Caco-2 (cell line): Measurements from ENCODE around the gene UGP2. TPM values are rescaled to one million over a fixed set of nuclear protein-coding genes. Genes with fewer than 3 reads are reported as not detected.

Experiments
- BruUV-seq: library from RNA; stranded (reverse); fragments of 400-500 nt; replicated peaks from 2 replicates; lab custom pipeline; 2021; lab: Mats Ljungman, UMichigan
- CTCF ChIA-PET: fragments of 300-600 bp; sonication (Branson Sonifier 250); formaldehyde crosslinking; loops from one replicate; lab custom pipeline; 2022; ENCODE audit warnings: antibody characterized with exemption; lab: Charles Lee
- POLR2A ChIA-PET: fragments of 300-600 bp; sonication (Branson Sonifier 250); formaldehyde crosslinking; loops from one replicate; lab custom pipeline; 2022; ENCODE audit warnings: antibody characterized with exemption; lab: Charles Lee
- DNase-seq, 2 experiments: peaks; one replicate each; pipeline versions ENCODE4 v3.0.0 to v3.0.0-alpha.2; 2020 to 2022
- H3K27me3 ChIP-seq: replicated peaks from 2 replicates; pipeline ENCODE4 v1.6.0; 2011; ENCODE audit warnings: low read length; ENCODE audit not compliant: control insufficient read depth, insufficient read depth
- H3K36me3 ChIP-seq: 2 replicates; pipeline ENCODE4 v1.5.1; 2011; ENCODE audit warnings: low read length; ENCODE audit not compliant: control insufficient read depth, insufficient read depth
- H3K4me1 ChIP-seq: fragments of 250-450 bp; sonication (Bioruptor Pico); 2 replicates; pipeline ENCODE4 v1.5.1; 2020; ENCODE audit warnings: mild to moderate bottlenecking
- H3K4me3 ChIP-seq: 2 replicates; pipeline ENCODE4 v1.5.1; 2011; ENCODE audit warnings: low read depth, mild to moderate bottlenecking, control low read depth, low read length
- H3K9me3 ChIP-seq: fragments of 250-450 bp; sonication (Bioruptor Pico); 2 replicates; pipeline ENCODE4 v1.5.1; 2020; ENCODE audit warnings: mild to moderate bottlenecking, moderate library complexity
- H3K27ac Mint-ChIP-seq: one replicate; pipeline ENCODE4 v1.8.0; 2022; ENCODE audit warnings: mixed read lengths; ENCODE audit not compliant: unreplicated experiment
- H3K27me3 Mint-ChIP-seq: one replicate; pipeline ENCODE4 v1.8.0; 2022; ENCODE audit warnings: mixed read lengths; ENCODE audit not compliant: insufficient read depth, unreplicated experiment
- H3K36me3 Mint-ChIP-seq: one replicate; pipeline ENCODE4 v1.8.0; 2022; ENCODE audit warnings: mild to moderate bottlenecking, mixed read lengths; ENCODE audit not compliant: insufficient read depth, unreplicated experiment
- H3K4me1 Mint-ChIP-seq: one replicate; pipeline ENCODE4 v1.8.0; 2022; ENCODE audit warnings: low read depth, mixed read lengths; ENCODE audit not compliant: unreplicated experiment
- H3K4me3 Mint-ChIP-seq: one replicate; pipeline ENCODE4 v1.8.0; 2022; ENCODE audit warnings: mild to moderate bottlenecking, moderate library complexity, mixed read lengths; ENCODE audit not compliant: unreplicated experiment
- H3K9me3 Mint-ChIP-seq: one replicate; pipeline ENCODE4 v1.8.0; 2022; ENCODE audit warnings: mixed read lengths; ENCODE audit not compliant: unreplicated experiment
- CTCF ChIP-seq, 2 experiments: fragments of 200-600 bp in 1 of 2; IDR thresholded peaks; 1 replicate in 1 of 2; 2 replicates in 1 of 2; pipeline versions ENCODE4 v1.5.1 to v1.8.0; 2011 to 2022; ENCODE audit warnings: antibody characterized with exemption in 1 of 2, control low read depth in 1 of 2, inconsistent platforms in 1 of 2, low read depth in 1 of 2, low read length in 1 of 2, mild to moderate bottlenecking in 1 of 2, moderate library complexity in 1 of 2; ENCODE audit not compliant: insufficient read depth in 1 of 2, severe bottlenecking in 1 of 2, unreplicated experiment in 1 of 2
- intact Hi-C: fragments of 100-400 bp; cut with micrococcal nuclease; formaldehyde crosslinking; loops from one replicate; pipeline ENCODE4 v1.10.0; 2022; ENCODE audit not compliant: unreplicated experiment
- total RNA-seq: library from RNA; stranded (reverse); gene quantifications from 2 replicates; pipeline ENCODE4 v1.2.3, GENCODE V29; 2022

The UGP2 gene
- total RNA-seq, 1 experiment from 2014 or later: 307 TPM

- no peak overlapping the region for H3K4me3 ChIP-seq
- H3K4me1 Mint-ChIP-seq: no peaks in the 10 kb centered on the region
- no peaks in the 10 kb centered on the region; the same call in 1 of the 2 replicates for H3K36me3 ChIP-seq
- no peak overlapping the region for H3K27ac Mint-ChIP-seq
- DNase-seq: no peak
- no peak overlapping the region for H3K4me3 Mint-ChIP-seq
- no peaks in the 10 kb centered on the region for H3K27me3 Mint-ChIP-seq
- H3K9me3 Mint-ChIP-seq: peaks cover 34% of the 10 kb centered on the region
- CTCF ChIA-PET: interaction anchor here (1.0 kb wide), 1 partner anchor 38 kb away, joined by 3 read pairs; no protein-coding TSS in a partner anchor
- peaks cover 90% of the 10 kb centered on the region for H3K36me3 Mint-ChIP-seq
- H3K27me3 ChIP-seq: no peaks in the 10 kb centered on the region
- TF ChIP-seq CTCF (IDR thresholded peaks at IDR 0.05; ENCODE audit: insufficient read depth in 1 of 2, low read depth in 1 of 2, low read length in 1 of 2, severe bottlenecking in 1 of 2, unreplicated experiment in 1 of 2): no peak
- no TSS peak for BruUV-seq
- peaks cover 14% of the 10 kb centered on the region for H3K9me3 ChIP-seq
- no peaks in the 10 kb centered on the region for H3K4me1 ChIP-seq
- POLR2A ChIA-PET: no interaction called here
- intact Hi-C loops: no loop called here
These were observed 57.9 kb downstream of the UGP2 start for GRCh38 chr2:63899639-63900038.

GRCh38 chr2:63902149-63902548, 60.5 kb downstream of the UGP2 start:
- intact Hi-C loops: no loop called here
- BruUV-seq: no TSS peak
- TF ChIP-seq CTCF (IDR thresholded peaks at IDR 0.05; ENCODE audit: insufficient read depth in 1 of 2, low read depth in 1 of 2, low read length in 1 of 2, severe bottlenecking in 1 of 2, unreplicated experiment in 1 of 2): no peak
- H3K9me3 Mint-ChIP-seq: peaks cover 43% of the 10 kb centered on the region
- no peaks in the 10 kb centered on the region for H3K27me3 ChIP-seq
- no peaks in the 10 kb centered on the region for H3K4me1 Mint-ChIP-seq
- no peak overlapping the region for H3K27ac Mint-ChIP-seq
- peaks cover 1% of the 10 kb centered on the region for H3K36me3 ChIP-seq
- no peaks in the 10 kb centered on the region for H3K27me3 Mint-ChIP-seq
- no peak for DNase-seq
- H3K36me3 Mint-ChIP-seq: peaks cover 66% of the 10 kb centered on the region
- CTCF ChIA-PET: no interaction called here
- H3K4me1 ChIP-seq: no peaks in the 10 kb centered on the region
- no peak overlapping the region for H3K4me3 ChIP-seq
- peaks cover 21% of the 10 kb centered on the region for H3K9me3 ChIP-seq
- no peak overlapping the region for H3K4me3 Mint-ChIP-seq
- POLR2A ChIA-PET: interaction anchor here (0.6 kb wide), 1 partner anchor 80 kb away, joined by 4 read pairs; no protein-coding TSS in a partner anchor

- intact Hi-C loops: no loop called here
- Mint-ChIP-seq H3K4me3 (no peak overlapping the region), H3K36me3 (peaks cover 61% of the 10 kb centered on the region), H3K27me3 (no peaks in the 10 kb centered on the region), H3K9me3 (peaks cover 43% of the 10 kb centered on the region), H3K4me1 (no peaks in the 10 kb centered on the region), H3K27ac (no peak overlapping the region)
- POLR2A ChIA-PET: no interaction called here
- CTCF ChIA-PET: no interaction called here
- peaks cover 1% of the 10 kb centered on the region for H3K36me3 ChIP-seq
- DNase-seq: no peak
- H3K27me3 ChIP-seq: no peaks in the 10 kb centered on the region
- no peak overlapping the region for H3K4me3 ChIP-seq
- H3K4me1 ChIP-seq: no peaks in the 10 kb centered on the region
- H3K9me3 ChIP-seq: peaks cover 21% of the 10 kb centered on the region
- no TSS peak for BruUV-seq
- TF ChIP-seq CTCF (IDR thresholded peaks at IDR 0.05; ENCODE audit: insufficient read depth in 1 of 2, low read depth in 1 of 2, low read length in 1 of 2, severe bottlenecking in 1 of 2, unreplicated experiment in 1 of 2): no peak
These were observed 61.3 kb downstream of the UGP2 start for GRCh38 chr2:63903003-63903402.
